ENCODE measurements around the gene PTPRM. TPM values are rescaled to one million over a fixed set of nuclear protein-coding genes. Genes with fewer than 3 reads are reported as not detected.

PTPRM gene
- total and polyA plus RNA-seq, 2 donors (not counting 3 experiments of a cell fraction or from before 2014, with no cell fraction given) = 37.4 to 43.7 TPM

DNA sequence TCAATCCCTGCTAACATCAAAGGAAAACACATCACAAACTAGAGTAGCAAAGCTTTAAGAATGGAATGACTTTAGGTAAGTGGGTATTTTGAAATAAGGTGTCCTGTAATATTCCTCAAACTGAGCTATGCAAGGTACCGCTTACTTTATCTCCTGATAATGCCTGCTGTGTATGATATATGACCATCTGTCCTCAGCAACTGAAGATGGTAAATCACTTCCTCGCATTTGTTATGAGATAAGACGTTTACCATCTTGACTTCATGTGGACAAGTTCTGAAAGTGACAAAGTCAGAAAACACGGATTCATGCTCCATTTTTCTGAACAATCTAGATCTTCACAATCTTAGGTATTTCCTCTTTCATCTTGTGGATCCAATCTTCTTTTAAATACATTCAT lies 49.3 kb upstream of the PTPRM start:
- TF ChIP-seq EZH2 (IDR thresholded peaks at IDR 0.05; ENCODE audit: borderline replicate concordance, low read depth, low read length, severe bottlenecking) = no peak
- no peak for TF ChIP-seq GATA2 (IDR thresholded peaks at IDR 0.05; ENCODE audit: insufficient read depth, insufficient read length, low read depth, low read length)
- TF ChIP-seq MYC (IDR thresholded peaks at IDR 0.05; ENCODE audit: low read depth, low read length) = no peak
- TF ChIP-seq, protein P1, sequence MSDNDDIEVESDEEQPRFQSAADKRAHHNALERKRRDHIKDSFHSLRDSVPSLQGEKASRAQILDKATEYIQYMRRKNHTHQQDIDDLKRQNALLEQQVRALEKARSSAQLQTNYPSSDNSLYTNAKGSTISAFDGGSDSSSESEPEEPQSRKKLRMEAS (IDR thresholded peaks at IDR 0.05; ENCODE audit: insufficient read depth, insufficient read length) = no peak
- no peak for TF ChIP-seq JUN (IDR thresholded peaks at IDR 0.05; ENCODE audit: borderline replicate concordance, insufficient read depth, insufficient read length, low read depth)
- no peak for TF ChIP-seq FOS (IDR thresholded peaks at IDR 0.05; ENCODE audit: borderline replicate concordance, insufficient read depth, low read length)
- ChIA-PET CTCF (interaction anchor here (1.9 kb wide), 1 partner anchor 50 kb away, joined by 4 read pairs; no protein-coding TSS in a partner anchor), POLR2A (no interaction called here)
- no peak overlapping the region for H2AFZ ChIP-seq (ENCODE audit: low read depth, low read length)
- BruUV-seq (replicated peaks) = no TSS peak
- no peak overlapping the region for H3K27ac ChIP-seq (ENCODE audit: insufficient read depth, low read depth, low read length)
- no peak overlapping the region for H3K4me2 ChIP-seq (ENCODE audit: insufficient read depth, low read length)
- no peaks in the 10 kb centered on the region for H3K36me3 ChIP-seq (ENCODE audit: control insufficient read depth in 2 of 2, extremely low read depth in 1 of 2, insufficient read depth in 2 of 2, low read length in 2 of 2)
- DNase-seq (ENCODE audit: low read depth, low spot score) = no peak
- dilution Hi-C loops (cut with MboI; ENCODE audit: extremely low pct_ligation_motif_present, low sequenced_read_pairs) = no loop called here
- intact Hi-C loops (cut with micrococcal nuclease) = no loop called here
- H3K27me3 ChIP-seq (ENCODE audit: control insufficient read depth in 2 of 2, insufficient read depth in 2 of 2, low read length in 2 of 2) = peaks cover 5 to 11% of the 10 kb centered on the region in 2 experiments
- H3K79me2 ChIP-seq (ENCODE audit: control insufficient read depth, insufficient read depth, low read length) = no peaks in the 10 kb centered on the region
- H3K9ac ChIP-seq (replicated peaks; ENCODE audit: extremely low read depth, insufficient read depth, low read length) = no peak overlapping the region
- no peaks in the 10 kb centered on the region for H3K9me3 ChIP-seq (replicated peaks; ENCODE audit: control insufficient read depth, insufficient read depth, low read length)
- no peak overlapping the region for H3K4me3 ChIP-seq (replicated peaks in 1 of 3; ENCODE audit: insufficient read depth in 1 of 3, low read depth in 1 of 3, low read length in 3 of 3)
- no peaks in the 10 kb centered on the region for H3K9me1 ChIP-seq (replicated peaks; ENCODE audit: control insufficient read depth, extremely low read depth, insufficient read depth, low read length)
- H3K4me1 ChIP-seq (ENCODE audit: control insufficient read depth, extremely low read depth, insufficient read depth, low read length) = no peaks in the 10 kb centered on the region
- no peak for FAIRE-seq
- H4K20me1 ChIP-seq (replicated peaks; ENCODE audit: control insufficient read depth, extremely low read depth, insufficient read depth, low read length) = no peaks in the 10 kb centered on the region

- POLR2A ChIA-PET = no interaction called here
- intact Hi-C loops (cut with micrococcal nuclease) = no loop called here
- CTCF ChIA-PET = interaction anchor here (0.9 kb wide), 1 partner anchor 248 kb away, joined by 3 read pairs; no protein-coding TSS in a partner anchor
Observed at GRCh38 chr18:7520200-7520785, 46.8 kb upstream of the PTPRM start.

More at GRCh38 chr18:7520200-7520785, 46.8 kb upstream of the PTPRM start:
- no peak overlapping the region for H3K9ac ChIP-seq (replicated peaks; ENCODE audit: extremely low read depth, insufficient read depth, low read length)
- no peak overlapping the region for H3K27ac ChIP-seq (ENCODE audit: insufficient read depth, low read depth, low read length)
- H4K20me1 ChIP-seq (replicated peaks; ENCODE audit: control insufficient read depth, extremely low read depth, insufficient read depth, low read length) = no peaks in the 10 kb centered on the region
- DNase-seq (ENCODE audit: low read depth, low spot score) = no peak
- H3K4me1 ChIP-seq (ENCODE audit: control insufficient read depth, extremely low read depth, insufficient read depth, low read length) = no peaks in the 10 kb centered on the region
- H3K79me2 ChIP-seq (ENCODE audit: control insufficient read depth, insufficient read depth, low read length) = no peaks in the 10 kb centered on the region
- no peak overlapping the region for H3K4me3 ChIP-seq (replicated peaks in 1 of 3; ENCODE audit: insufficient read depth in 1 of 3, low read depth in 1 of 3, low read length in 3 of 3)
- H3K36me3 ChIP-seq (ENCODE audit: control insufficient read depth in 2 of 2, extremely low read depth in 1 of 2, insufficient read depth in 2 of 2, low read length in 2 of 2) = no peaks in the 10 kb centered on the region
- TF ChIP-seq JUN (IDR thresholded peaks at IDR 0.05; ENCODE audit: borderline replicate concordance, insufficient read depth, insufficient read length, low read depth) (no peak), MYC (IDR thresholded peaks at IDR 0.05; ENCODE audit: low read depth, low read length) (no peak), GATA2 (IDR thresholded peaks at IDR 0.05; ENCODE audit: insufficient read depth, insufficient read length, low read depth, low read length) (no peak), POLR2AphosphoS5 (IDR thresholded peaks at IDR 0.05; ENCODE audit: insufficient read depth, low read depth, low read length) (no peak), FOS (IDR thresholded peaks at IDR 0.05; ENCODE audit: borderline replicate concordance, insufficient read depth, low read length) (no peak), POLR2A (IDR thresholded peaks at IDR 0.05; ENCODE audit: low read depth, low read length) (no peak), EZH2 (IDR thresholded peaks at IDR 0.05; ENCODE audit: borderline replicate concordance, low read depth, low read length, severe bottlenecking) (no peak)
- TF ChIP-seq, protein P2, sequence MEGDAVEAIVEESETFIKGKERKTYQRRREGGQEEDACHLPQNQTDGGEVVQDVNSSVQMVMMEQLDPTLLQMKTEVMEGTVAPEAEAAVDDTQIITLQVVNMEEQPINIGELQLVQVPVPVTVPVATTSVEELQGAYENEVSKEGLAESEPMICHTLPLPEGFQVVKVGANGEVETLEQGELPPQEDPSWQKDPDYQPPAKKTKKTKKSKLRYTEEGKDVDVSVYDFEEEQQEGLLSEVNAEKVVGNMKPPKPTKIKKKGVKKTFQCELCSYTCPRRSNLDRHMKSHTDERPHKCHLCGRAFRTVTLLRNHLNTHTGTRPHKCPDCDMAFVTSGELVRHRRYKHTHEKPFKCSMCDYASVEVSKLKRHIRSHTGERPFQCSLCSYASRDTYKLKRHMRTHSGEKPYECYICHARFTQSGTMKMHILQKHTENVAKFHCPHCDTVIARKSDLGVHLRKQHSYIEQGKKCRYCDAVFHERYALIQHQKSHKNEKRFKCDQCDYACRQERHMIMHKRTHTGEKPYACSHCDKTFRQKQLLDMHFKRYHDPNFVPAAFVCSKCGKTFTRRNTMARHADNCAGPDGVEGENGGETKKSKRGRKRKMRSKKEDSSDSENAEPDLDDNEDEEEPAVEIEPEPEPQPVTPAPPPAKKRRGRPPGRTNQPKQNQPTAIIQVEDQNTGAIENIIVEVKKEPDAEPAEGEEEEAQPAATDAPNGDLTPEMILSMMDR (IDR thresholded peaks at IDR 0.05; ENCODE audit: extremely low read depth in 1 of 2, insufficient read depth in 1 of 2, low read depth in 1 of 2, low read length in 2 of 2) = no peak
- TF ChIP-seq, protein P1 (IDR thresholded peaks at IDR 0.05; ENCODE audit: insufficient read depth, insufficient read length) = no peak
- H3K4me2 ChIP-seq (ENCODE audit: insufficient read depth, low read length) = no peak overlapping the region
- no TSS peak for BruUV-seq (replicated peaks)
- no peak for FAIRE-seq
- dilution Hi-C loops (cut with MboI; ENCODE audit: extremely low pct_ligation_motif_present, low sequenced_read_pairs) = no loop called here
- H3K27me3 ChIP-seq (ENCODE audit: control insufficient read depth in 2 of 2, insufficient read depth in 2 of 2, low read length in 2 of 2) = peaks cover 5 to 11% of the 10 kb centered on the region in 2 experiments
- H2AFZ ChIP-seq (ENCODE audit: low read depth, low read length) = no peak overlapping the region
- H3K9me3 ChIP-seq (replicated peaks; ENCODE audit: control insufficient read depth, insufficient read depth, low read length) = no peaks in the 10 kb centered on the region
- no peaks in the 10 kb centered on the region for H3K9me1 ChIP-seq (replicated peaks; ENCODE audit: control insufficient read depth, extremely low read depth, insufficient read depth, low read length)

All from endothelial cell of umbilical vein (primary cell).